ENCODE results near the gene PTTG1. TPM values are rescaled to one million over a fixed set of nuclear protein-coding genes. Genes with fewer than 3 reads are reported as not detected.

PTTG1 gene
- total RNA-seq, 1 donor from 2014 or later: 36.9 TPM

- peak; percentile 90 for DNase-seq (ENCODE audit: low read depth)
- FAIRE-seq: no peak
- Histone ChIP-seq H3K36me3 (ENCODE audit: control insufficient read depth, insufficient read depth, low read length) (no peaks in the 10 kb centered on the region), H3K27me3 (ENCODE audit: control insufficient read depth, insufficient read depth, low read length) (no peaks in the 10 kb centered on the region), H3K4me3 (ENCODE audit: low read depth, low read length) (peak within 1 kb of the TSS; percentile 69)
- no peak for TF ChIP-seq CTCF (IDR thresholded peaks at IDR 0.05; ENCODE audit: insufficient read depth, low read length, severe bottlenecking)
Observed at GRCh38 chr5:160418561-160419457, 2.8 kb upstream of the PTTG1 start, which contains the start of gene SLU7. Gene SLU7 (minus strand): TSS chr5:160419081. CDS start chr5:160415294, 3,787 bp downstream.

- Histone ChIP-seq H3K27me3 (ENCODE audit: control insufficient read depth, insufficient read depth, low read length) (no peaks in the 10 kb centered on the region), H3K36me3 (ENCODE audit: control insufficient read depth, insufficient read depth, low read length) (no peaks in the 10 kb centered on the region), H3K4me3 (ENCODE audit: low read depth, low read length) (peak overlapping the region; percentile 69)
- no peak for DNase-seq (ENCODE audit: low read depth)
- no peak for FAIRE-seq
- no peak for TF ChIP-seq CTCF (IDR thresholded peaks at IDR 0.05; ENCODE audit: insufficient read depth, low read length, severe bottlenecking)
Observed at GRCh38 chr5:160419458-160420330, 2.0 kb upstream of the PTTG1 start.

- no peak for TF ChIP-seq CTCF (IDR thresholded peaks at IDR 0.05; ENCODE audit: insufficient read depth, low read length, severe bottlenecking)
- no peak for DNase-seq (ENCODE audit: low read depth)
- no peaks in the 10 kb centered on the region for H3K27me3 ChIP-seq (ENCODE audit: control insufficient read depth, insufficient read depth, low read length)
- no peak for FAIRE-seq
- H3K4me3 ChIP-seq (ENCODE audit: low read depth, low read length): no peak overlapping the region
- no peaks in the 10 kb centered on the region for H3K36me3 ChIP-seq (ENCODE audit: control insufficient read depth, insufficient read depth, low read length)
Observed at GRCh38 chr5:160420331-160420610, 1.4 kb upstream of the PTTG1 start.

GRCh38 chr5:160423099-160423498, 1.4 kb downstream of the PTTG1 start:
- FAIRE-seq (peak; percentile 18), DNase-seq (ENCODE audit: low read depth) (peak; percentile 96)
- TF ChIP-seq CTCF (IDR thresholded peaks at IDR 0.05; ENCODE audit: insufficient read depth, low read length, severe bottlenecking): no peak
- Histone ChIP-seq H3K27me3 (ENCODE audit: control insufficient read depth, insufficient read depth, low read length) (no peaks in the 10 kb centered on the region), H3K4me3 (ENCODE audit: low read depth, low read length) (no peak overlapping the region), H3K36me3 (ENCODE audit: control insufficient read depth, insufficient read depth, low read length) (no peaks in the 10 kb centered on the region)

GRCh38 chr5:160427607-160428006, 6.0 kb downstream of the PTTG1 start:
- Histone ChIP-seq H3K36me3 (ENCODE audit: control insufficient read depth, insufficient read depth, low read length) (no peaks in the 10 kb centered on the region), H3K27me3 (ENCODE audit: control insufficient read depth, insufficient read depth, low read length) (no peaks in the 10 kb centered on the region), H3K4me3 (ENCODE audit: low read depth, low read length) (no peak overlapping the region)
- FAIRE-seq (no peak), DNase-seq (ENCODE audit: low read depth) (no peak)
- no peak for TF ChIP-seq CTCF (IDR thresholded peaks at IDR 0.05; ENCODE audit: insufficient read depth, low read length, severe bottlenecking)

Measured in bronchial epithelial cell (primary cell).